H1 (cell line): ENCODE data around the gene DTX2. TPM values are rescaled to one million over a fixed set of nuclear protein-coding genes. Genes with fewer than 3 reads are reported as not detected.

Experiments
- CTCF ChIA-PET: fragments of 300-600 bp; sonication (Branson Sonifier 250); formaldehyde crosslinking; loops from one replicate; lab custom pipeline; 2021; ENCODE audit not compliant: partially characterized antibody; lab: Charles Lee
- POLR2A ChIA-PET: fragments of 300-600 bp; sonication (Branson Sonifier 250); formaldehyde crosslinking; loops from one replicate; lab custom pipeline; 2021; ENCODE audit warnings: inconsistent platforms; ENCODE audit not compliant: partially characterized antibody; lab: Charles Lee
- DNase-seq, 2 experiments: peaks; one replicate each; pipeline versions ENCODE4 v3.0.0 to v3.0.0-alpha.2; 2010 to 2022; ENCODE audit warnings: low spot score in 2 of 2, low read depth in 1 of 2, mixed read lengths in 1 of 2
- FAIRE-seq: peaks from 2 replicates; lab custom pipeline; 2011; peaks lifted over from hg19 to GRCh38; lab: Jason Lieb, UNC
- H2AFZ ChIP-seq: 2 replicates; pipeline ENCODE4 v1.8.1; 2012; ENCODE audit warnings: low read length, inconsistent platforms
- H2AK5ac ChIP-seq: 2 replicates; pipeline ENCODE4 v1.6.1; 2013; ENCODE audit warnings: low read depth, low read length
- H2BK120ac ChIP-seq: replicated peaks from 2 replicates; pipeline ENCODE3; 2013; ENCODE audit warnings: low read depth, low read length, inconsistent platforms
- H2BK12ac ChIP-seq: 2 replicates; pipeline ENCODE4 v1.6.1; 2013; ENCODE audit warnings: low read depth, low read length
- H2BK15ac ChIP-seq: 2 replicates; pipeline ENCODE4 v1.6.1; 2013; ENCODE audit warnings: low read length
- H2BK20ac ChIP-seq: 2 replicates; pipeline ENCODE4 v1.6.1; 2013; ENCODE audit warnings: low read length
- H2BK5ac ChIP-seq: 2 replicates; pipeline ENCODE4 v1.6.1; 2013; ENCODE audit warnings: low read depth, low read length
- H3K14ac ChIP-seq: 2 replicates; pipeline ENCODE4 v1.6.1; 2013; ENCODE audit warnings: inconsistent platforms; ENCODE audit not compliant: insufficient read length
- H3K18ac ChIP-seq: 2 replicates; pipeline ENCODE4 v1.6.1; 2013; ENCODE audit warnings: low read length; ENCODE audit errors: extremely low read depth
- H3K23ac ChIP-seq: 2 replicates; pipeline ENCODE4 v1.6.1; 2013; ENCODE audit warnings: inconsistent platforms; ENCODE audit not compliant: insufficient read length
- H3K23me2 ChIP-seq: 2 replicates; pipeline ENCODE4 v1.6.1; 2013; ENCODE audit warnings: low read depth, low read length
- H3K27ac ChIP-seq: 2 replicates; pipeline ENCODE4 v1.6.1; 2011; ENCODE audit warnings: low read depth, low read length, inconsistent platforms
- H3K27me3 ChIP-seq, 4 experiments: replicated peaks in 1 of 4; 1 replicate in 1 of 4; 2 replicates in 3 of 4; pipeline versions ENCODE4 v1.6.1 to v1.8.1; 2011 to 2013; ENCODE audit warnings: low read length in 3 of 4, mild to moderate bottlenecking in 3 of 4, inconsistent platforms in 2 of 4, mixed read lengths in 2 of 4, moderate library complexity in 1 of 4; ENCODE audit not compliant: control insufficient read depth in 3 of 4, insufficient read depth in 3 of 4; ENCODE audit errors: extremely low read depth in 1 of 4
- H3K36me3 ChIP-seq, 4 experiments: 2 replicates each; pipeline versions ENCODE4 v1.6.1 to v1.8.1; 2011 to 2013; ENCODE audit warnings: mild to moderate bottlenecking in 4 of 4, low read length in 3 of 4, moderate library complexity in 2 of 4, control low read depth in 1 of 4, inconsistent platforms in 1 of 4; ENCODE audit not compliant: insufficient read depth in 4 of 4, control insufficient read depth in 2 of 4
- H3K4ac ChIP-seq: replicated peaks from 2 replicates; pipeline ENCODE3; 2013; ENCODE audit warnings: low read length, low read depth, mixed read lengths, inconsistent platforms; ENCODE audit not compliant: insufficient read length
- H3K4me1 ChIP-seq, 4 experiments: replicated peaks in 1 of 4; 1 replicate in 1 of 4; 2 replicates in 3 of 4; pipeline versions ENCODE4 v1.6.1 to v1.8.1; 2011 to 2013; ENCODE audit warnings: low read length in 3 of 4, inconsistent platforms in 2 of 4, mixed read lengths in 1 of 4; ENCODE audit not compliant: insufficient read depth in 4 of 4, control insufficient read depth in 3 of 4
- H3K4me2 ChIP-seq, 2 experiments: 2 replicates each; pipeline versions ENCODE4 v1.6.1 to v1.8.1; 2011 to 2013; ENCODE audit warnings: low read depth in 2 of 2, low read length in 2 of 2, control low read depth in 1 of 2, inconsistent platforms in 1 of 2, mild to moderate bottlenecking in 1 of 2; ENCODE audit not compliant: insufficient read depth in 1 of 2
- H3K4me3 ChIP-seq, 4 experiments: fragments of 200-600, 300-600 bp in 1 of 4; sonication (generic), shearing (Covaris generic), sonication (Bioruptor Twin) in 1 of 4; 2 replicates each; pipeline versions ENCODE4 v1.5.1 to v1.8.1; 2011 to 2016; ENCODE audit warnings: low read length in 4 of 4, low read depth in 3 of 4, control low read depth in 2 of 4, inconsistent platforms in 2 of 4, mild to moderate bottlenecking in 2 of 4, mixed read lengths in 1 of 4, moderate library complexity in 1 of 4; ENCODE audit not compliant: insufficient read depth in 2 of 4; ENCODE audit errors: extremely low read depth in 1 of 4
- H3K56ac ChIP-seq: replicated peaks from 2 replicates; pipeline ENCODE3; 2013; ENCODE audit warnings: low read depth, mild to moderate bottlenecking, mixed read lengths, low read length, inconsistent platforms; ENCODE audit not compliant: insufficient read length
- H3K79me1 ChIP-seq: 2 replicates; pipeline ENCODE4 v1.6.1; 2013; ENCODE audit warnings: low read depth, low read length, control low read depth
- H3K79me2 ChIP-seq, 2 experiments: 2 replicates each; pipeline versions ENCODE4 v1.6.1 to v1.8.1; 2012 to 2013; ENCODE audit warnings: low read length in 2 of 2, mild to moderate bottlenecking in 2 of 2, inconsistent platforms in 1 of 2; ENCODE audit not compliant: insufficient read depth in 2 of 2, control insufficient read depth in 1 of 2
- H3K9ac ChIP-seq, 4 experiments: replicated peaks in 1 of 4; 1 replicate in 1 of 4; 2 replicates in 3 of 4; pipeline versions ENCODE4 v1.6.1 to v1.8.1; 2011 to 2013; ENCODE audit warnings: low read depth in 3 of 4, low read length in 3 of 4, control low read depth in 2 of 4, mild to moderate bottlenecking in 2 of 4, moderate library complexity in 2 of 4, inconsistent platforms in 1 of 4; ENCODE audit errors: extremely low read depth in 1 of 4
- H3K9me3 ChIP-seq, 2 experiments: 2 replicates each; pipeline versions ENCODE4 v1.6.1 to v1.8.1; 2012 to 2013; ENCODE audit warnings: mild to moderate bottlenecking in 2 of 2, moderate library complexity in 2 of 2, control low read depth in 1 of 2, inconsistent platforms in 1 of 2, low read depth in 1 of 2, low read length in 1 of 2, mixed read lengths in 1 of 2; ENCODE audit not compliant: insufficient read depth in 2 of 2
- H4K20me1 ChIP-seq, 2 experiments: replicated peaks in 1 of 2; 2 replicates each; pipeline versions ENCODE3 to v1.8.1; 2011 to 2013; ENCODE audit warnings: inconsistent platforms in 2 of 2, low read length in 2 of 2, mild to moderate bottlenecking in 1 of 2; ENCODE audit not compliant: insufficient read depth in 2 of 2, control insufficient read depth in 1 of 2
- H4K5ac ChIP-seq: 2 replicates; pipeline ENCODE4 v1.6.1; 2013; ENCODE audit warnings: low read length, low read depth, mixed read lengths, inconsistent platforms; ENCODE audit not compliant: insufficient read length
- H4K8ac ChIP-seq: 2 replicates; pipeline ENCODE4 v1.8.0; 2013; ENCODE audit warnings: mild to moderate bottlenecking, moderate library complexity, low read length, inconsistent platforms; ENCODE audit not compliant: insufficient read depth; ENCODE audit errors: extremely low read depth
- H4K91ac ChIP-seq: replicated peaks from 2 replicates; pipeline ENCODE3; 2013; ENCODE audit warnings: low read length, mixed read lengths, inconsistent platforms; ENCODE audit not compliant: insufficient read length
- BRCA1 ChIP-seq: IDR thresholded peaks from 2 replicates; pipeline ENCODE4 v1.6.1; 2012; ENCODE audit warnings: low read depth, low read length, improper control_type of control experiment
- HDAC6 ChIP-seq: IDR thresholded peaks from one replicate; pipeline ENCODE4 v1.7.1; 2012; ENCODE audit warnings: low read depth, mild to moderate bottlenecking, inconsistent platforms, low read length, moderate library complexity
- JUN ChIP-seq: IDR thresholded peaks from 2 replicates; pipeline ENCODE4 v1.6.1; 2011; ENCODE audit warnings: low read depth, mild to moderate bottlenecking, improper control_type of control experiment, low read length
- POLR2A ChIP-seq, 2 experiments: IDR thresholded peaks; 1 replicate in 1 of 2; 2 replicates in 1 of 2; pipeline ENCODE4 v1.6.1; 2011; ENCODE audit warnings: low read depth in 2 of 2, low read length in 2 of 2, mild to moderate bottlenecking in 2 of 2; ENCODE audit errors: control extremely low read depth in 1 of 2
- RXRA ChIP-seq: IDR thresholded peaks from 2 replicates; pipeline ENCODE4 v1.6.1; 2011; ENCODE audit warnings: low read depth, mild to moderate bottlenecking, low read length, moderate library complexity; ENCODE audit not compliant: insufficient read depth
- SP1 ChIP-seq: IDR thresholded peaks from 2 replicates; pipeline ENCODE4 v1.6.1; 2011; ENCODE audit warnings: low read depth, low read length
- TBP ChIP-seq: IDR thresholded peaks from 2 replicates; pipeline ENCODE4 v1.6.1; 2011; ENCODE audit warnings: low read depth, low read length, improper control_type of control experiment
- WGBS, 2 experiments: shearing (Covaris generic) in 1 of 2; methylation state at CpG; one replicate each; pipeline versions ENCODE4 v1.1.6 to v1.1.7; 2013 to 2015; ENCODE audit warnings: low lambda C conversion rate in 2 of 2, mixed read lengths in 2 of 2, inconsistent platforms in 1 of 2, low coverage in 1 of 2, missing lambda C conversion rate in 1 of 2; ENCODE audit not compliant: insufficient replicate concordance in 2 of 2, insufficient coverage in 1 of 2, insufficient read length in 1 of 2; ENCODE audit errors: extremely low coverage in 1 of 2, missing lambda C conversion rate in 1 of 2; 5-methylcytosine and 5-hydroxymethylcytosine counted together
- polyA plus RNA-seq, 7 experiments: library from polyadenylated mRNA; depleted of rRNA in 3 of 7; stranded (reverse) in 5 of 7; unstranded in 2 of 7; fragments of >200 nt in 5 of 7; fragments of 200-250 nt in 2 of 7; gene quantifications; 1 replicate in 5 of 7; 2 replicates in 1 of 7; 4 replicates in 1 of 7; pipeline versions ENCODE4 v1.2.1 to v1.2.3, GENCODE V29; 2011 to 2013; ENCODE audit warnings: missing spikeins in 2 of 7, mixed read lengths in 2 of 7
- total RNA-seq: library from RNA; stranded (reverse); fragmentation: NEBNext Ultra II Directional; extraction: Animal tissue kit (Norgen Biotek cat#: 25700); gene quantifications from 2 replicates; pipeline ENCODE4 v1.2.1, GENCODE V29; 2021

Gene DTX2
- total and polyA plus RNA-seq, 2 of the 8 experiments (the other 6 are each of a cell fraction or from before 2014, with no cell fraction given), result 37.4 to 59.1 TPM

- CTCF ChIA-PET, result no interaction called here
- no peak for DNase-seq
- H3K4ac ChIP-seq, result no peak overlapping the region
- H3K27me3 ChIP-seq, result no peaks in the 10 kb centered on the region
- no peaks in the 10 kb centered on the region for H3K23me2 ChIP-seq
- H2AK5ac ChIP-seq, result no peak overlapping the region
- no CpG with 5 or more reads among the region's 32 CpGs for WGBS, 2 experiments
- no peak overlapping the region for H3K18ac ChIP-seq
- no peak overlapping the region for H4K91ac ChIP-seq
- no peaks in the 10 kb centered on the region for H3K9me3 ChIP-seq
- no peak overlapping the region for H4K5ac ChIP-seq
- H3K14ac ChIP-seq, result no peak overlapping the region
- no peak overlapping the region for H2BK5ac ChIP-seq
- no peak overlapping the region for H3K56ac ChIP-seq
- POLR2A ChIA-PET, result no interaction called here
- no peaks in the 10 kb centered on the region for H3K36me3 ChIP-seq
- no peak overlapping the region for H3K23ac ChIP-seq
- no peak overlapping the region for H4K8ac ChIP-seq
- no peak overlapping the region for H2BK12ac ChIP-seq
- no peak overlapping the region for H3K9ac ChIP-seq
- H3K27ac ChIP-seq, result no peak overlapping the region
- no peak overlapping the region for H2AFZ ChIP-seq
- H3K79me1 ChIP-seq, result no peaks in the 10 kb centered on the region
- no peak for FAIRE-seq
- H2BK15ac ChIP-seq, result no peak overlapping the region
- H3K4me2 ChIP-seq, result no peak overlapping the region
- H2BK20ac ChIP-seq, result no peak overlapping the region
- no peak for TF ChIP-seq JUN
- TF ChIP-seq TBP, result no peak
- TF ChIP-seq POLR2A (IDR thresholded peaks at IDR 0.05; ENCODE audit: control extremely low read depth in 1 of 2, low read depth in 2 of 2, low read length in 2 of 2), result no peak
- no peak for TF ChIP-seq SP1
- TF ChIP-seq HDAC6, result no peak
- TF ChIP-seq BRCA1, result no peak
- no peak for TF ChIP-seq RXRA
- H2BK120ac ChIP-seq, result no peak overlapping the region
- peaks cover 0 to 7% (median 3%) of the 10 kb centered on the region in 4 experiments; a peak in 3 of 7 replicates for H3K4me1 ChIP-seq
- H3K4me3 ChIP-seq, result no peak overlapping the region
- peaks cover 0 to 1% of the 10 kb centered on the region in 2 experiments for H4K20me1 ChIP-seq
- no peaks in the 10 kb centered on the region for H3K79me2 ChIP-seq
These were observed 54.5 kb downstream of the DTX2 start for GRCh38 chr7:76515999-76516443.
